PFSK-1 (cell line): Measurements from ENCODE around the gene NR1H4.

Experiments
- FOXP2 ChIP-seq: optimal IDR thresholded peaks from 2 replicates; pipeline ENCODE3; 2011; ENCODE audit warnings: borderline replicate concordance, control low read depth, inconsistent platforms; ENCODE audit not compliant: insufficient read depth; ENCODE audit errors: extremely low read length, extremely low read depth
- POLR2AphosphoS5 ChIP-seq: IDR thresholded peaks from 2 replicates; pipeline ENCODE4 v1.6.1; 2012; ENCODE audit warnings: low read depth, mild to moderate bottlenecking, control low read depth, low read length, moderate library complexity
- REST ChIP-seq, 2 experiments: IDR thresholded peaks; 2 replicates each; pipeline versions ENCODE4 v1.6.1 to v1.8.0; 2011 to 2012; ENCODE audit warnings: low read depth in 2 of 2, low read length in 2 of 2, control low read depth in 1 of 2, inconsistent platforms in 1 of 2, mild to moderate bottlenecking in 1 of 2, moderate library complexity in 1 of 2; ENCODE audit not compliant: insufficient read depth in 1 of 2
- SIN3A ChIP-seq: IDR thresholded peaks from 2 replicates; pipeline ENCODE4 v1.6.1; 2012; ENCODE audit warnings: mild to moderate bottlenecking, low read length, moderate library complexity, borderline replicate concordance; ENCODE audit not compliant: insufficient read depth
- TAF1 ChIP-seq: IDR thresholded peaks from 2 replicates; pipeline ENCODE4 v1.6.1; 2012; ENCODE audit warnings: low read length, control low read depth, borderline replicate concordance; ENCODE audit not compliant: insufficient read depth

- TF ChIP-seq POLR2AphosphoS5 (no peak), TAF1 (no peak), REST (IDR thresholded peaks at IDR 0.05; ENCODE audit: insufficient read depth in 1 of 2, low read depth in 2 of 2, low read length in 2 of 2) (no peak), SIN3A (no peak), FOXP2 (no peak)
These were observed 138.9 kb downstream of the NR1H4 start for GRCh38 chr12:100612606-100613005.
